Body of pancreas (tissue), 4 donors: ENCODE measurements around the gene TMEM174.

Experiments
- CTCF ChIP-seq, 7 experiments: fragments of 450-650 bp in 4 of 7; fragments of 200-600 bp in 3 of 7; sonication (generic) in 3 of 7; IDR thresholded peaks; one replicate each; pipeline ENCODE4 v1.5.1; 2016 to 2019; ENCODE audit warnings: antibody characterized with exemption in 7 of 7
- POLR2A ChIP-seq, 3 donors: fragments of 450-650 bp; IDR thresholded peaks; one replicate each; pipeline ENCODE4 v1.6.1; 2016; ENCODE audit warnings: antibody characterized with exemption in 3 of 3, mild to moderate bottlenecking in 2 of 3

- TF ChIP-seq CTCF (IDR thresholded peaks at IDR 0.05): no peak
- no peak for TF ChIP-seq POLR2A (IDR thresholded peaks at IDR 0.05)
These were observed 48.7 kb downstream of the TMEM174 start for GRCh38 chr5:73221726-73222125.
